ENCODE measurements around the gene SCLT1.

DNA sequence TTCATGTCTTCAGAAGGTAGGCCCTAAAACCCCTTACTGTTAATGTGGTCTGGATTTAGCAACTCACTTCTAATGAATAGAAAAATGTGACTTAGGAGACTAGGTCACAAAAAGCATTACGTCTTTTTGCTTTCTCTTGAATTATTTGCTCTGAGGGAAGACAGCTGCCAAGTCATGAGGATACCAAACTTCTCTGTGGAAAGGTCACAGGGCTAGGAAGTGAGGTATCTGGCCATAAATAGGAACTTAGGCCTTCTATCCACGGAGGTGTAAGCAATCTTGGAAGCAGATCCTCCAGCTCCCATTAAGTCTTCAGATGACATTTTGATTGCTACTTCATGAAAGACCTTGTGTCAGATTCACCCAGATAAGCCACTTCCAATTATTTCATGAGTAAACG is 163.3 kb downstream of the SCLT1 start:
- TF ChIP-seq POLR2AphosphoS5 (IDR thresholded peaks at IDR 0.05; ENCODE audit: low read depth, low read length) (no peak), TAF1 (IDR thresholded peaks at IDR 0.05; ENCODE audit: borderline replicate concordance, insufficient read depth, low read length) (no peak)
- TF ChIP-seq, protein P1, sequence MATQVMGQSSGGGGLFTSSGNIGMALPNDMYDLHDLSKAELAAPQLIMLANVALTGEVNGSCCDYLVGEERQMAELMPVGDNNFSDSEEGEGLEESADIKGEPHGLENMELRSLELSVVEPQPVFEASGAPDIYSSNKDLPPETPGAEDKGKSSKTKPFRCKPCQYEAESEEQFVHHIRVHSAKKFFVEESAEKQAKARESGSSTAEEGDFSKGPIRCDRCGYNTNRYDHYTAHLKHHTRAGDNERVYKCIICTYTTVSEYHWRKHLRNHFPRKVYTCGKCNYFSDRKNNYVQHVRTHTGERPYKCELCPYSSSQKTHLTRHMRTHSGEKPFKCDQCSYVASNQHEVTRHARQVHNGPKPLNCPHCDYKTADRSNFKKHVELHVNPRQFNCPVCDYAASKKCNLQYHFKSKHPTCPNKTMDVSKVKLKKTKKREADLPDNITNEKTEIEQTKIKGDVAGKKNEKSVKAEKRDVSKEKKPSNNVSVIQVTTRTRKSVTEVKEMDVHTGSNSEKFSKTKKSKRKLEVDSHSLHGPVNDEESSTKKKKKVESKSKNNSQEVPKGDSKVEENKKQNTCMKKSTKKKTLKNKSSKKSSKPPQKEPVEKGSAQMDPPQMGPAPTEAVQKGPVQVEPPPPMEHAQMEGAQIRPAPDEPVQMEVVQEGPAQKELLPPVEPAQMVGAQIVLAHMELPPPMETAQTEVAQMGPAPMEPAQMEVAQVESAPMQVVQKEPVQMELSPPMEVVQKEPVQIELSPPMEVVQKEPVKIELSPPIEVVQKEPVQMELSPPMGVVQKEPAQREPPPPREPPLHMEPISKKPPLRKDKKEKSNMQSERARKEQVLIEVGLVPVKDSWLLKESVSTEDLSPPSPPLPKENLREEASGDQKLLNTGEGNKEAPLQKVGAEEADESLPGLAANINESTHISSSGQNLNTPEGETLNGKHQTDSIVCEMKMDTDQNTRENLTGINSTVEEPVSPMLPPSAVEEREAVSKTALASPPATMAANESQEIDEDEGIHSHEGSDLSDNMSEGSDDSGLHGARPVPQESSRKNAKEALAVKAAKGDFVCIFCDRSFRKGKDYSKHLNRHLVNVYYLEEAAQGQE (IDR thresholded peaks at IDR 0.05; ENCODE audit: insufficient read depth in 1 of 2, low read depth in 2 of 2, low read length in 2 of 2) = no peak
